SIG-M5 treated with dmso at 0.1 percent for 504 hours (cell line): ENCODE results near the gene OR14I1.

ENCODE experiments used
- DNase-seq: peaks from one replicate; lab custom pipeline; 2025; ENCODE audit not compliant: unreplicated experiment; lab: John Stamatoyannopoulos, UW

Gene OR14I1

GRCh38 chr1:248702714-248703113 is at the start of gene OR14I1:
OR14I1 (minus strand) TSS chr1:248702766.
- no peak for DNase-seq

- no peak for DNase-seq
Observed at GRCh38 chr1:248751635-248752034, 49.1 kb upstream of the OR14I1 start.

DNA sequence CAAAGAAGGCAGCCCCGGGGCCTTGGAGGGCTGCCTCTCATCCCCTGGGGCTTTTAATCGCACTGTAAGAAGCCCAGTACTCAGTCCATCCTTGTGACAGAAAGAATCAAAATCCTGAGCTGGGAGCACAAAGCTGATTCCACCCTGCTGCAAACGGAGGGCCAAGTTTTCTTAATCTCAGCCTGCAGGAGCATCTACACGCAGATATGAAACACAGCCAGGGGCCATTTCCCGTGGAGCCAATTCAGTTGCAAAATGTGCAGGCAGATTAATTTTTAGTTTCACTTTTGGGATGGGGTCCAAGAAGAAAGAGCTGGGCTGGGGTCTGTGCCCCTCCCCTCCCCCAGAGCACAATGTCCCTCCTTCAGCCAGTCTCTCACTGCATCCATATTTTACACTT is 48.6 kb upstream of the OR14I1 start:
- DNase-seq = no peak

DNA sequence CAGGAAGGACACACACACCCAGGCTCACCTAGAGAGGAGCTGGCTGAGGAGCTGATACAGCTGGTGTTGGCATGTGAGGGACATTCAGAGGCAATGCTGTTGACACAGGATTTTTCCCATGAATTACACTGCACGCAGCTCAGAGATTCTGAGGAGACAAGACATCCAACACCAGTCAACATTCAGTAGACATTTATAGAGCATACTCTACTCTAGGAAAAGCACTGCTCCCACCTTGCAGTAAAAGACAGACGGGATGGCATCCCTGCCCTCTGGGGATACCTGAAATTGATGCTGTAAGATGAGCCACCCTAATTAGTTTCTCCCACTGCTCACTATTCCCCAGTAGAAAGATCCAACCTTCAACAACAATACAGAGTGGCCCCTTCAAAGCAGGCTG is 47.9 kb upstream of the OR14I1 start:
- DNase-seq = no peak

DNA sequence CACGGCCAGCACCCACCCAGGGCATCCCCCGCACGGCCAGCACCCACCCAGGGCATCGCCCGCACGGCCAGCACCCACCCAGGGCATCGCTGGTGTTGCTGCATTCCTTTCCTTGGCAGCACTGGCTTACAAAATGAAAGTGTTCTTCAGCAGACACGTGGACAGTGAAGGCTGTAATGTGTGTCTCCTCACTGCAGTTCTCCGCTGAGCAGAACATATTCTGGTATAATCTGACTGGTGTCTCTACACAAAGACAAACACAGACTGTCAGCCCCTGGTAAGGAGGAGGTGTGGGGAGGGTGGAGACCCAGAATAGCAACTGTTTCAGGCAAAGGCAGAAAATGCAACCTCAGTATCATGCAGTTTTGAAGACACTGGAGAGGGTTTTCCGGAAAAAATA is 45.6 kb upstream of the OR14I1 start:
- no peak for DNase-seq

DNA sequence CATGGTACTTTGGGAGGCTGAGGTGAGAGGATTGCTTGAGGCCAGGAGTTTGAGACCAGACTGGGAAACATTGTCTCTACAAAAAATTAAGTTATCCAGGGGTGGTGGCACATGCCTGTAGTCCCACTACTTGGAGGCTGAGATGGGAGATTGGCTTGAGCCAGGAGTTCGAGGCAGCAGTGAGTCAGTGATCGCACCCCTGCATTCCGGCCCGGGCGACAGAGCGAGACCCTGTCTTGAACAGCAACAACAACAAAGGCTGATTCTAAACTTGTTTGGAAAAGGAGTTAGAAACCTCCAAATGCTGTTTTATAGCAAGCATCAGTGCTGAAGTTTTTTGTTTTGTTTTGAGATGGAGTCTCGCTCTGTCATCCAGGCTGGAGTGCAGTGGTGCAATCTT is 38.3 kb upstream of the OR14I1 start:
- DNase-seq = no peak

GRCh38 chr1:248739572-248740205 is 37.1 kb upstream of the OR14I1 start:
- DNase-seq = no peak

DNA sequence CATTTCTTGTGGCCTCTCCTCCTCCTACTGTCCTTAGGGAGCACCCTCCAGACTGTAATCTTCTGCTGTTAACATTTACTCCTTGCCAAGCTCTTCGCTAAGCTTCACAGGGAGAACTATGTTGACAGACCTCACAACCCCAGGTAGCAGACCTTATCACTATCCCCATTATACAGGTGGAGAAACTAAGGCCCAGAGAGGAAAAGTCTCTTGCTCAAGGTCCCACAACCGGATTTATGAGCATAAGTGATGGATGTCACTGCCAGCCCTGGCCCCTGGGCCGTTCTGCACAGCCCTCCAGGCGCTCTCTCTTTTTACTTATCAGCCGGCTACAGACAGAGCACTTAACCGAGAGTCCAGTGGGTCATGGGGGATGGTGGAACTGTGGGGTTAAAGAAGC is 34.9 kb upstream of the OR14I1 start:
- DNase-seq = no peak

DNA sequence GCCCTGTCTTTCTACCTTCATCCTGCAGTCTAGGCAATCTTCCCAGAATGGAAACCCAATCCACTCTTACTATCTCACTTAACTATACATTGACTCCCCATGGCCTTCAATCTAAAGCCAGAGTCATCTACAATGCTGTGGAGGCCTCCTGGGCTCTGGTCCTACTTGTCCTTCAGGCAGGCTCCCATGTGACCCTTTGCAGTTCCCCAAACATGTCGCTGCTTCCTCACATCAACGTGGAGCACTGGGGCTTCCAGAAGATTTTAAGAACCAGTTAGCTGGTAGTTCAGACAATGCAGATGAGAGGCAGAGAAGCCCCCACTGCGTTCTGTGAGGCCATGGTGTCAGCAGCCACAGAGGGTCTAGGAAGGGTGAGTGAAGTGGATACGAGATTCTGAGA is 34.4 kb upstream of the OR14I1 start:
- DNase-seq = no peak

DNA sequence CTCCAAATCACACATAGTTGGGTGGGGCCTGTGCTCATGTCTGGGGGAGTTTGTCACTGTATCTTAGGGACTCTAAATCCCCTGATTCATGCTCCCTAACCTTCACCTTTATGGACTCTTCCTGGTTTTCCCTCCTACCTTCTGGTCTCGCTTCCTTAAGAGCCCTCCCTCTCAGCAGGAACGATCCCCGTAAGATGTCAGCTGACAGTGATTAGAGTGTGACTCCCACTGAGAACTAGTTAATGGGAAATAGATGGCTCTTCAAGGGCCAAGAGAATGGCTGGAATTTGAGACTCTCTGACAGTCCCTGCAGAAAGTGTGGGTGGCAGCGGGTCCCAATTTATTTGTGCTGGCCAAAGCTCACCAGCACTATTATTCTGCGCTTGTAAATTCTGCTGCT is 31.0 kb upstream of the OR14I1 start:
- no peak for DNase-seq

GRCh38 chr1:248730507-248731335 is 28.2 kb upstream of the OR14I1 start:
- no peak for DNase-seq

GRCh38 chr1:248714248-248714647 is 11.7 kb upstream of the OR14I1 start:
- DNase-seq = no peak

DNA sequence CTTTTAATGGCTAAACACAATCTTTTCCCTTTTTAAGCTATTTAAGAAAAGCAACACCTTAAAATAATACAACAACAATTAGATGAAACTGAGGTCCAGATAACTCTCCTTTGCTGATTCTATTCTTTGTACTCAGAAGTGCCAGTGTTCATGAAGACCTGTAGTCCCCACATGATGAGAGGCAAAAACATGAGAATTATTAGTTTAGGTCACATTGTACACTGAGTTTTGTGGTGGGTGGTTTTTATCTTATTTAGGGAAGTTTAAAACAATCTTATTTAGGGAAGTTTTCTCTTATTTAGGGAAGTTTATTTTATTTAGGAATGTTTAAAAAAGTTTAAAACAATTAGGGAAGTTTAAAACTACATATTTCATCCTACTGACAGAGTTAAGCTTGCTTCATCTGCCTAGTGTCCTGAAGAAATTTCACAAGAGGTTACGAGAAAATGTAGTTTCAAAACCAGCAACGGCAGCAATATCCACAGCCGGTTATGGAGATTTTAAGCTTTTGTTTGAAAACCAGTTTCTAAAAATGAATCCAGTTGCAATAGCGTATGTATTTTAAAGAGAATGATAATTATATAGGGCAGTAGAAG is 7.8 kb upstream of the OR14I1 start:
- DNase-seq = peak; percentile 93

DNA sequence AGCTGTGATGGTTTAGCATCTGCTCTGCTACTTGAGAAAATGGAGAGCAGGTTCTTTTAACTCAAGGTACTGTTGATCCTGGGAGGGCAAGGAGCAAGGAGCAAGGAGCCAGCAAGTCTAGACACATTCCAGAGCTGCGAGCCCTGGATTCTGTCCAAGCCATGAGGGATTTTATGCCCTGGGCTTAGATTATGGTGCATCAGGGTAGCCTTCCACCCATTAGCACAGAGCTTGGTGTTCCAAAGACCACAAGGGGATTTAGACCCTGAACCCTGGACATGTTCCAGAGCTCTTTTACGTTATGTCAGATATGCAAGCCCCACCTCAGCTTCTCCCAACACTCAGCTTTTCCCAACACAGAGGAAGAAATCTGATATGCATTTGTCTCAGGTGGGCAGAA is 2.0 kb upstream of the OR14I1 start:
- DNase-seq = no peak

DNA sequence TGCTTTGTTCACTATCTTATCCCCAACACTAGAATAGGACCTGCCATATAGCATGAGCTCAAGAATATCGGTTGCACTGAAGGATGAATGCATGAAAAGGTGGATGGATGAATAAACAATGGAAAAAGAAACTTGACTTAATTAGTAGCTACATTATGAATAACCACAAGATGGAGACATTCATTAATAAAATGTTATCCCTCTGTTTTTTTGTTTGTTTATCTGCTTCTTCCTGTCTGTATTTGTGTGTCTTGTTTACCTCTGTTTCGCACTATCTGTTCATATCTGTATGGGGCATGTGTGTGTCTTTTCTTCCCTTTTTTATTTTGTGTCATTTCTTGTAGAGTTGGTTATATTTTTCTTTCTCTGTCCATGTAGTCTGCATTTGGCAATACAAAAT is 1.1 kb upstream of the OR14I1 start:
- DNase-seq = no peak

DNA sequence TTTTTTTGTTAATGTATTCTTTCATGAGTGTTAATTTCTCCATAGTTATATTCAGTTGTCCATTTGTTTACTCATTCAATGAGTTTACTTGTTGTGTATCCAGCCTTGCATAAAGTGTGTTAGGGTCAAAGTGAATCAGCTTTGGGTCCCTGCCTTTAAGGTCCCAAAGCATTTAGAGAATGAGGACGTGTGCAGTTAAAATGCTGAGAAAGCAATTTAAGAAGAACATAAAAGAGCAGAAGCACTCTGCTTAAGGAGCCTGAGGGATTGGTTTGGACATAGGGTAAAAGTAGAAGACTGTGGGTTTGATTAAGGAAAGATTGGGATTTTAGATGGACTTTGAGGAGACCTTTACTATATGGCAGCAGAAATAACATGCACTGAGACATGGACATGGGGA is 3.5 kb downstream of the OR14I1 start:
- no peak for DNase-seq

GRCh38 chr1:248697907-248698306 is 4.7 kb downstream of the OR14I1 start:
- no peak for DNase-seq

DNA sequence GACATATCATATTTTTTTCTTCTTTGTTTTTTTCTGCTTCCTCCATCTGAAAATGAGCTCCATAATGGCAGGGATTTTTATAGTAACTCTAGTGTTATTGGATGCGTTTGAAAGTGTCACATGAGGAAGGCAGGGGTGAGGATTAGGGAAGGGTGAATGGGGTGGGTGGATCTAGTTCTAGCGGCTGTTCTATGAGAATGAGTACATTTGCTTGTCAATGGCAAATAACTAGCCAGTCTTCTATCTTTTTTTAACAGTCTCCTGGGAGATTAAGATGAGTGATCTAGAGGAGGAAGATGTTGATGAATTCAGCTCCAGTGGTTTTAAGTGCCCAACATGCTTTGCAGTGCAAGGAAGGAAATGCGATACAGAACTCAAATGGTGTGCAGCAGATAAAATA is 5.8 kb downstream of the OR14I1 start:
- no peak for DNase-seq

GRCh38 chr1:248696261-248696660 is 6.3 kb downstream of the OR14I1 start:
- peak; percentile 74 for DNase-seq

GRCh38 chr1:248695451-248696132 is 7.0 kb downstream of the OR14I1 start:
- no peak for DNase-seq

GRCh38 chr1:248691567-248692155 is 10.9 kb downstream of the OR14I1 start:
- DNase-seq = no peak
